Thoracic aorta (tissue), 2 donors: Measurements from ENCODE around the gene VAV2. TPM values are rescaled to one million over a fixed set of nuclear protein-coding genes. Genes with fewer than 3 reads are reported as not detected.
"Not testable (repeated sequence)": the region's sequence is repeated elsewhere in the genome, so short reads cannot be mapped to it uniquely, and the experiment has no call there.

Source experiments
- ATAC-seq: fragments of 150-250 bp; one replicate; pipeline ENCODE4 v1.8.0; 2017; ENCODE audit warnings: low read depth; ENCODE audit not compliant: insufficient number of reproducible peaks, low FRiP score
- DNase-seq: peaks from one replicate; pipeline ENCODE4 v3.0.0-alpha.2; 2020; ENCODE audit warnings: low spot score
- H3K27ac ChIP-seq, 2 donors: fragments of 200-600 bp; sonication (generic); 1 replicate in 1 of 2; 2 replicates in 1 of 2; pipeline ENCODE4 v1.5.1; 2016; ENCODE audit warnings: mild to moderate bottlenecking in 2 of 2, moderate library complexity in 2 of 2
- H3K27me3 ChIP-seq: fragments of 200-600 bp; sonication (generic); replicated peaks from 2 replicates; pipeline ENCODE4 v1.6.0; 2016; ENCODE audit warnings: mild to moderate bottlenecking; ENCODE audit not compliant: insufficient read depth
- H3K36me3 ChIP-seq: fragments of 200-600 bp; sonication (generic); one replicate; pipeline ENCODE4 v1.5.1; 2016
- H3K4me1 ChIP-seq, 2 donors: fragments of 200-600 bp; sonication (generic); 1 replicate in 1 of 2; 2 replicates in 1 of 2; pipeline versions ENCODE4 v1.5.1 to v1.6.0; 2016; ENCODE audit warnings: low read depth in 2 of 2, mild to moderate bottlenecking in 1 of 2; ENCODE audit not compliant: control insufficient read depth in 1 of 2
- H3K4me3 ChIP-seq: fragments of 200-600 bp; sonication (generic); 2 replicates; pipeline ENCODE4 v1.5.1; 2016; ENCODE audit warnings: mild to moderate bottlenecking
- H3K9me3 ChIP-seq: fragments of 200-600 bp; sonication (generic); 2 replicates; pipeline ENCODE4 v1.5.1; 2016
- total RNA-seq, 2 donors: library from RNA; depleted of rRNA; stranded (reverse); fragments of >200 nt; gene quantifications; one replicate each; pipeline versions ENCODE4 v1.1.0 to v1.2.3, GENCODE V29; 2016
- TF ChIP-seq, protein P1 (sequence below): fragments of 200-600 bp; sonication (generic); IDR thresholded peaks from one replicate; pipeline ENCODE4 v1.5.1; 2019; ENCODE audit warnings: antibody characterized with exemption

The VAV2 gene
- total RNA-seq, 2 donors from 2014 or later = 10.1 to 11.5 TPM

DNA sequence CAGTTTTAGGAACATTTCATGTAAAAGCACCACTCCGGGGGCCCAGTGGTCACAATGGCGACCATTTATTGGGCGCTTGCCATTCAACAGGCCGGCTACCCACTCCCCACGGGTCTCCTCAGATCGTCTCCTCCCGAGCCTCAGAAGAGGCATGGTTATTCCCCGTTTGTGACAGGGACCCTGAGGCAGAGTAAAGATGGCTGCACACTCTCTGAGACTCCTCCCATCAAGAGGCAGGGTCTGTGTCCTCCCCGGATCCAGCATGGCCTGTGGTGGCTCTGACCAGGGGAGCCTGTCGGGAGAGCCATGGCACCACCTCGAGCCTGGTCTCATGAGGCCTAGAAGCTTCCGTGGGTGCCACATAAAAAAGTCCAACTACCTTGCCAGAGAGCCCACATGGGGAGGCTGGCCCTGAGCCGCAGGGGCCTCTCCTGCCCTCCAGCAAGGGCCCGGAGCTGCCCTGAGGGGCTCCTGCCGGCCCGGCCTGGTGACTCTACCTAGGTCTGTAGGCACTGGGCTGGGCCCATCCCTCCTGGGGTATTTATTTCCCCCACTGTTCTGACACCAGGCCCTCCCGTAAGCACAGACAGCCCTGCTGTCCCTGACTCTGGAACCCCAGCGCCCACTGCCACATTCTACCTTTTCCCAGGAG, 90.8 kb downstream of the VAV2 start:
- TF ChIP-seq, protein P1, sequence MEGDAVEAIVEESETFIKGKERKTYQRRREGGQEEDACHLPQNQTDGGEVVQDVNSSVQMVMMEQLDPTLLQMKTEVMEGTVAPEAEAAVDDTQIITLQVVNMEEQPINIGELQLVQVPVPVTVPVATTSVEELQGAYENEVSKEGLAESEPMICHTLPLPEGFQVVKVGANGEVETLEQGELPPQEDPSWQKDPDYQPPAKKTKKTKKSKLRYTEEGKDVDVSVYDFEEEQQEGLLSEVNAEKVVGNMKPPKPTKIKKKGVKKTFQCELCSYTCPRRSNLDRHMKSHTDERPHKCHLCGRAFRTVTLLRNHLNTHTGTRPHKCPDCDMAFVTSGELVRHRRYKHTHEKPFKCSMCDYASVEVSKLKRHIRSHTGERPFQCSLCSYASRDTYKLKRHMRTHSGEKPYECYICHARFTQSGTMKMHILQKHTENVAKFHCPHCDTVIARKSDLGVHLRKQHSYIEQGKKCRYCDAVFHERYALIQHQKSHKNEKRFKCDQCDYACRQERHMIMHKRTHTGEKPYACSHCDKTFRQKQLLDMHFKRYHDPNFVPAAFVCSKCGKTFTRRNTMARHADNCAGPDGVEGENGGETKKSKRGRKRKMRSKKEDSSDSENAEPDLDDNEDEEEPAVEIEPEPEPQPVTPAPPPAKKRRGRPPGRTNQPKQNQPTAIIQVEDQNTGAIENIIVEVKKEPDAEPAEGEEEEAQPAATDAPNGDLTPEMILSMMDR = no peak
- no peaks in the 10 kb centered on the region for H3K9me3 ChIP-seq
- H3K4me1 ChIP-seq = peaks cover 0 to 6% of the 10 kb centered on the region in 2 donors
- no peak overlapping the region for H3K4me3 ChIP-seq
- H3K27ac ChIP-seq = no peak overlapping the region
- no peaks in the 10 kb centered on the region for H3K36me3 ChIP-seq
- ATAC-seq = no peak
- H3K27me3 ChIP-seq = no peaks in the 10 kb centered on the region
- no peak for DNase-seq

DNA sequence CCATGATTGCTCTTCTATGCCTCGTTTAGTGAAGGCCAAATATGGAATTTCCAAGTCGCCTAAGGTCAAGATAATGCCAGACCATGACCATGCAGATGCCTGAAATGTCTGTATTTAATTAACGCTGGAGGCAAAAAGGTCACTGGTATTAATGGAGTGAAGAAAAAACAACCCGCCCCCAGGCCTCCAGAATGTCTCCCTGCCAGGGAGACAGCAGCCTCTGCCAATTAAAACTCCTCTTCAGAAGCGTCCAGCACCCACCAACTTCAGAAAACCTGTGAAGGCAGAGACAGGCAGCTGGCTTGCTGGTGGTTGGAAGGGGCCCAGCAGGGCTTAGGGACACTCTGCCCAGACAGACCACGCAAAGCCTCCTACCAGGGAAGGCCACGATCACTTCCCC, 94.4 kb downstream of the VAV2 start:
- ATAC-seq (no peak), DNase-seq (no peak)
- no peak overlapping the region for H3K4me3 ChIP-seq
- H3K27me3 ChIP-seq = no peaks in the 10 kb centered on the region
- no peak overlapping the region for H3K27ac ChIP-seq
- no peaks in the 10 kb centered on the region for H3K36me3 ChIP-seq
- H3K9me3 ChIP-seq = no peaks in the 10 kb centered on the region
- TF ChIP-seq, protein P1 = no peak
- H3K4me1 ChIP-seq = peaks cover 0 to 6% of the 10 kb centered on the region in 2 donors

DNA sequence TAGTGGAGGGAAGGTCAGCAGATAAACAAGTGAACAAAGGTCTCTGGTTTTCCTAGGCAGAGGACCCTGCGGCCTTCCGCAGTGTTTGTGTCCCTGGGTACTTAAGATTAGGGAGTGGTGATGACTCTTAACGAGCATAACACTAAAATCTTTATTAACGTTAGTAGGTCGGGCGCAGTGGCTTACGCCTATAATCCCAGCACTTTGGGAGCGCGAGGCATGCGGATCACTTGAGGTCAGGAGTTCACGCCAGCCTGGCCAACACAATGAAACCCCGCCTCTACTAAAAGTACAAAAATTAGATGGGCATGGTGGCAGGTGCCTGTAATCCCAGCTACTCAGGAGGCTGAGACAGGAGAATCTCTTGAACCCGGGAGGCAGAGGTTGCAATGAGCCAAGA, 96.1 kb downstream of the VAV2 start:
- H3K4me3 ChIP-seq, DNase-seq, H3K9me3 ChIP-seq, ATAC-seq, H3K27ac ChIP-seq, H3K27me3 ChIP-seq, H3K36me3 ChIP-seq, H3K4me1 ChIP-seq: not testable (repeated sequence)

DNA sequence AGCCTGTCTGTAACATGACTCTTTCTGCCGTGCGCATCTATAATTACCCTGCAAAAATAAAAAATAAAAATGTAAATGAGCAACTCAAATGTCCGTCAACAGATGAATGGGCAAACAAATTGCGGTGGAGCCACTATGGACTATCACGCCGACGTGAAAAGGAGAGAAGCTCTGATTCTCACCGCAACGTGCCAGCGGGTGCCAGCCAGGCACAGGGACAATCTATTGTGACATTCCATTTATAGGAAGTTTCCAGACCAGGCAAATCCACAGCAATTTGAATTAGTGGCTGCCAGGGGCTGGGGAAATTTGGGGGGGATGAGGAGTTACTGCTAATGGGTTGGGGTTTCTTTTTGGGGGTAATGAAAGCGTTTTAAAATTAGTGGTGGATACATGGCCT, 96.8 kb downstream of the VAV2 start:
- Histone ChIP-seq H3K9me3 (no peaks in the 10 kb centered on the region), H3K4me3 (no peak overlapping the region), H3K27me3 (no peaks in the 10 kb centered on the region), H3K4me1 (peaks cover 0 to 6% of the 10 kb centered on the region in 2 donors), H3K27ac (no peak overlapping the region), H3K36me3 (no peaks in the 10 kb centered on the region)
- DNase-seq (no peak), ATAC-seq (no peak)
- TF ChIP-seq, protein P1 = no peak

DNA sequence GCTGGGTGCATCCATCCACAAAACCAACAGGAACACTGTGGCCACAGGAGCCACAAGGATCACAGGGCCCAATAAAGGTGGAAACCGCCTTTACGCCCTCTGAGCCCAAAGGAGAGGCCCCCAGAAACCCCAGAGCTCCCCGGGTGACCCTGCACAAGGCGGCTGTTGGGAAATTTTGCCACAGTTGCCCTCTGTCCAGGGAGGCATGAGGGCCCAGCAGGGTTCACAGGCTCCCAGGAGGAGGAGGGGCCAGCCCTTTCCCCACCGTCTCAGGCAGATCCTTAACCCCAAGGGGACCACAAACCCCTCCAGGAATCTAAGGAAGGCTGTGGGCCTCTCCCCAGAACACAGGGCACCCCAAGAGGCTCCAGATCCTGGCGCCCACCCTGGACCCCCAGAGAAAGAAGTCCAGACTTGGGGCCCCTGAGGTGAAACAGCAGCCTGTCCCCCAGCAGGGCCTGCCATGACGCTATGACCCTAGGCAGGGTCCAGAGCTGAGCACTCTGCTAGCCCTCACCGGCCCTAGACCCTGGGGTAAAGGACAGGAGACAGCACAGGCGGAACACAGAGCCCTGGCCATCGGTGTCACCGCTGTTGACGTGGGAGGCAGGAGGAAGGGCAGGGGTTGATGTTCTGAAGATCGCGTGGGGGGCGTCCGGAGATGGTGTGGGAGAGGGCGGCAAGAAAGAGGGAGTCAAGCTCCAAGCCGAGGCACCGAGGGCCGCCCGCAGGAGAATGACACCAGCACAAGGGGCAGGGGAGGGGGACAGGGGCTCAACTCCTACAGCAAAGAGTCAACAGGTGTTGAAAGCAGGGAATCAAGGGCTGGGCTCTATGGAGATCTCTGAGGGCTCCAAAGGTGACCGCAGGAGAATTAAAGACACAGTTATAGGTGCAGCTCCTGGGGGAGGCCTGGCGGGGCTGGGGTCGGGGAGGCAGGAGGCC, 97.5 kb downstream of the VAV2 start:
- no peaks in the 10 kb centered on the region for H3K9me3 ChIP-seq
- TF ChIP-seq, protein P1 = no peak
- ATAC-seq = no peak
- DNase-seq = no peak
- no peak overlapping the region for H3K27ac ChIP-seq
- no peaks in the 10 kb centered on the region for H3K36me3 ChIP-seq
- H3K4me1 ChIP-seq = peaks cover 0 to 6% of the 10 kb centered on the region in 2 donors
- no peak overlapping the region for H3K4me3 ChIP-seq
- no peaks in the 10 kb centered on the region for H3K27me3 ChIP-seq
